HG03432 (cell line): ENCODE results near the gene ERGIC1.
A peak's percentile ranks its signal among the peaks of the same experiment; 100 is the strongest.
"Not testable (repeated sequence)": the region's sequence is repeated elsewhere in the genome, so short reads cannot be mapped to it uniquely, and the experiment has no call there.

Experiments used
- ATAC-seq: cut with Tn5 transposase; IDR thresholded peaks from one replicate; pipeline ENCODE4 v1.9.1; 2021; ENCODE audit warnings: mild to moderate bottlenecking, moderate library complexity; ENCODE audit not compliant: unreplicated experiment

The ERGIC1 gene

DNA sequence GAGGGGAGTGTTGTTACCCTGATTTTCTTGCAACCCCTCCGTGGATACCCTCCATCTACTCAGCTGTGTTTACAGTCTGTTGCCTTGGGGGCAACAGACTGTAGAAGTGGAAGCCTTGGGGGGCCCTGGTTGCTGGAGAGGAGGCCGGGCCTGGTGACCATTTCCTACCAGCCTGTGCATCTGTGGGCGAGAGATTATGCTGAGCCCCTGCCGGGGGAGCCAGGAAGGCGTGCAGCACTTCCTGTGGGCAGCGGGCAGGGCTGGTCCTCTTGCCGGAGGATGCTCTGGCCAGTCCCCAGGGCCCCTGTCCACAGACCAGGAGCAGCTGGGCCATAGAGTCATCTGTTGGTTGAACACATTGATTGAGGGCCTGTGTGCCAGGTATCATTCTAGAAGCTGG, 11.1 kb downstream of the ERGIC1 start:
- ATAC-seq: no peak

- no peak for ATAC-seq
Measured at GRCh38 chr5:172845576-172845975, 11.5 kb downstream of the ERGIC1 start.

GRCh38 chr5:172846249-172846648, 12.2 kb downstream of the ERGIC1 start:
- ATAC-seq: no peak

GRCh38 chr5:172846677-172847076, 12.6 kb downstream of the ERGIC1 start:
- ATAC-seq: no peak

- ATAC-seq: not testable (repeated sequence)
Measured at GRCh38 chr5:172847584-172847983, 13.5 kb downstream of the ERGIC1 start.

DNA sequence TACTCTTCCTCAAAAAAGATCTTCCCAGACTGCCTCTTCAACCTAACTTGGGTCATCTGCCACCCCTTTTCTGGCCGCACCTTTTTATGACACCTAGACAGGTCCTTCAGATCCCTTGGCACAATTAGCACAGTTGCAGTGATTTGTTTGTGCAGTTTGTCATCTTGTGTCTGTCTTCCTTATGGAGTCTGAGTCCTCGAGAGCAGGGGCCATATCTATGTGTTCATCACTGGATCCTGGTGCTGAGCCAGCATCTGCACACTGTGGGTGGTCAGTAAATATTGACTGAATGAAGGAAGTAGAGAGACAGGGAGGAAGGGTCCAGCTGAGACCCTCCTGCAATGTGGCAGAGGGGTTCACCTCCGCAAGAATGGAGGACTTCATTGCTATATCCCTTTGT, 14.4 kb downstream of the ERGIC1 start:
- ATAC-seq: no peak

DNA sequence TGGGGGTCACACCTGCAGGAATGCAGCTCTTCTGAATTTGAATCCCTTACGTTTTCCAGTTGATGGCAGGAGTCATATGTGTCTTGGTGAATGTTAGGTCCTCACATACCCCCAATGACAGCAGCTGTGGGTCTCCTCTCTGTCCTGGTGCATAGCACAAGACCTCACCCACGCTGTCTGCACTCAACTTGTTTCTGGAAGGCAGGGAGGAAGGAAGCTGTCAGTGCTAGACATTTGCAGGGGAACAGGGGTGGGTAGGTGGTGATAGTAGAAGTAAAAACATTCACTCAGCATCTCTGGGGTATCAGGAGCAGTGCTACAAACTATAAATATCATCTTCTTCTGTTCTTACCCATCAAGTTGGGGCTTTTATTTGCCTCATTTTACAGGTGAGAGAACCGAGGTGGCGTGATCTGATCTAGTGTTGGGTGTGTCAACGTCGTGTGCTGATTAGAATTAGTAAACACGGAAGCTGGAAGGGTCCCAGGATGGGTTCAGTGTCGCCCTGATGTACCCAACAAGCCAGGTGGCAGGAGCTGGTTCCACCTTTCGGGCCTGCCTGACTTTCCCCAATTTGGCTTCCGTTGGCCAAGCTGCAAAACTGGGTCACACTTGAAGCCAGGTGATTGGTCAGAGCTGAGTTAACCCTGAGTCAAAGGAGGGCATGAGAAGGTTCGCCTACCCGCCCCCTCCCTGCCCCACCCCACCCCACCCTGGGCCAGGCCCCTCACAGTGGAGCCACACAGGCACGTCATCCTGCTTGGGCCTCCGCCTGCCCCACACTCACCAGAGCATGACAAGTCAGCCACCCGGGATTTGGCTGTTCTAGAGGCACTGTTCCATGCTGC, 15.8 kb downstream of the ERGIC1 start:
- peak; percentile 65 for ATAC-seq

- ATAC-seq: no peak
Measured at GRCh38 chr5:172850454-172850797, 16.4 kb downstream of the ERGIC1 start.

DNA sequence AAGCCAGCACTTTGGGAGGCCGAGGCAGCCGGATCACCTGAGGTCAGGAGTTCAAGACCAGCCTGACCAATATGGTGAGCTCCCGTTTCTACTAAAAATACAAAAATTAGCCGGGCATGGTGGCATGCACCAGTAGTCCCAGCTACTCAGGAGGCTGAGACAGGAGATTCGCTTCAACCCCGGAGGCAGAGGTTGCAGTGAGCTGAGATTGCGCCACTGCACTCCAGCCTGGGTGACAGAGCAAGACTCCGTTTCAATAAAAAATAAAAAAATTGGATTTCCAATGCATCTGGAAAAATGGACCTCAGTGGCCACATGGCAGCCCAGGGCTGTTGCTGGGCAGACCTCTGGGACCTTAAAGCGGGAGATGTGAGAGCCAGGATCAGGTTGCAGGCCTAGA, 17.2 kb downstream of the ERGIC1 start:
- not testable (repeated sequence) for ATAC-seq

- no peak for ATAC-seq
Measured at GRCh38 chr5:172852490-172853354, 18.7 kb downstream of the ERGIC1 start.

DNA sequence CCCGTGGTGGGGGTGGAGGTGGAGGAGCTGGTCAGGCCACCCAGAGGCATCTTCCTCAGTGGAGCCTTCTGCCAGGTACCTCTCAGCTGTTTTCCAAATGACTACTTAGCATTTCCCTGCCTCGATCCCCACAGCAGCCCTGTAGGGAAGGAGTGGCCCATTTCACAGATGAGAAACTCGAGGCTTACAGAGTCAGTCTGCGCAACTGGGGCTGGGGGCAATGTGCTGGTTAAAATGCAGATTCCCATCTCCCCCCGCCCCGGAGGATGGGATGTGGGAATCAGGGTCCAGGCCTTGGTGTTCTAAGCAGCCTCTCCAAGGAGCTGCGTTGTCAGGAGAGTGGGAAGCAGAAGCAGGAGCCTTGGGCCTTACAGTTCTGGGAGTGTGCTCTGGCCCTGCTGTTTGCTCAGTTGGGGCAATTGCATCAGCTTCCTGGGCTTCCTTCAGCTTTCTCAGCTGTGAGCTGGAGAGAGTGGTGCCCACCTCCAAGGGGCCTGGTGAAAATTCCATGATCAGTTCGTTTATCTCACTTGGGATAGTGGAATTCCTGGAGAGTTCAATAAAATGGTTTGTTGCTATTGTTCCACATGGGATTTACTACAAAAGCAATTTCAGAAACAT, 19.4 kb downstream of the ERGIC1 start:
- ATAC-seq: no peak

DNA sequence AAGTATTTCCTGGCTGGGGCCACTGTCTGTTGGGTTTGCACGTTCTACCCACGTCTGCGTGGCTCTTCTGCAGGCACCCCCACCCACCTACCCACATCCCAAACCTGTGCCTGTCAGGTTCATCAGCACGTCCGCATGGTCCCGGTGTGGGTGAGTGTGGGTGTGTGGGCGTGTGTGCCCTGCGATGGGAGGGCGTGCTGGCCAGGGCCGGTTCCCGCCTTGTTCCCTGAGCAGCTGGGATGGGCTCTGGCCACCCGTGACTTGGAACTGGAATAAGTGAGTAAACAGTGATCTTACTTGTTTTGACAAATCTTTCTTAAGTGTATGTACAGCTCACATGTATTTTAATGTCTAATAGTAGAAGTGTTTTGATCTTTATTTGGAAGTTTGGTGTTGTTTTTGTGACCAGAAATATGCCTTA, 20.4 kb downstream of the ERGIC1 start:
- no peak for ATAC-seq

DNA sequence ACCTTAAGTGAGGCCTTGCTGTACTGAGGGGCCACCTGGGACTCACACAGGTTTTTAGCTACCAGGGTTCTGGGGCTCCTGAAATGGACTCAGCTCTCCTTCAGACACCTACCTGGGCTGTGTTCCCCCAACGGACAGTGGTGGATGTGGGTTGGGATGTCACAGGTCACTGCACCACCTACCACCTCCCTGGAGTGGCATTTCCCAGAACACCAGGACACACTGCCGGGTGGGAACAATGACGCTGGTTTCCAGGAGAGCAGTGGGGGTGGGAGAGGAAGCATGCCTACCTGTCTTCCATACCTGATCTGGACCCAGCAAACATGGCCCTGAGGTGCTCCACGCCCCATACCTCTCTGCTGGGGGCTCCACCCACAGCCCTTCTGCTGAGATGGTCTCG, 20.9 kb downstream of the ERGIC1 start:
- no peak for ATAC-seq

DNA sequence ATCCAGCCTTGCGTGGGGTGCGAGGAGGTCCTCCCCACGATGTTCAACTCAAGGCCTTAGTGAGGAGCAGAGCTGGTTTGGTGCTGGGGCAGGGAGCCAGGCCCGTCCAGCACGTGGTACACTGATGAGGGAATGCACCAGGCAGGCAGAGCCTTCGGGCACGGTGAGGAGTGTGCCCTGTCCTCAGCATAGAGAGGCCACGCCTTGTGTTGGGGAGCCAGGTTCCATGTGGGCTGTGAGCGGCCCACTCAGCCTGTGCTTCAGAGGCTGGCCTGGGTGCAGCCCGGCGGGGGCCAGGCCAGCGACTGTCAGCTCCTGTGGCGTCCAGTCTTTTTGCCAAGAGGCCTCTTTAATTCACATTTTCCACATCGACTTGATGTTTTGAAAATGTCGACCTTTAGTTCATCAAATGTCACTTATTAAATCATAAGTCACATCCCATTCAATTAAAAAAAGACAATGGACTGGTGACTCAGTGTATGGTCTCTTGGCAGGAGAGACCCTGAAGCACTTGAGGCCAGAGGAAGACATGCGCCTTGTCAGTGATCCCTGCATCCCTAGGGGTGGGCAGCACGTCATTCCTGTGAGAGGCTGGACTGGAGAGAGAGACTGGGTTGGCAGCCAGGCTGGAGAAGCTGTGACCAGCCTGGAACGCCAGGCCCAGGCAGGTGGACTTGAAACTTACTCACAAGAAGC, 21.7 kb downstream of the ERGIC1 start:
- no peak for ATAC-seq

DNA sequence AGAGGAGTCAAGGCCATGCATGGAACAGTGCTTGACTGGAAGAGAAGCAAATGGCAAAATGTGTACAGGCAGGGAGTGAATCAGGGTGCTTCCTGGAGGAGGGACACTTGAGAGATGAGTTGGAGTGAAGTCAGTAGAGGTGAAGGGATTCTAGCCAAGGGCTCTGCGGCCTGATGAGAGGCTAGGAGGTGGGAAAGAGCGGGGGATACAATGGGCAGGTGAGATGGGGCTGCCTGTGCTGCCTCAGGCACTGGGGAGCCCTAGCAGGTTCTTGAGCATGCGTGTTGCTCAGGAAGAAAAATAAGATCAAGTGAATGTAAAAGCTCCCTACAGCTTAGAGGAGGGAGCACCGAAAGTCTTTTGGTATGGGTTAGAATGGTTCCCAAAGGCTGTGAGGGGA, 22.3 kb downstream of the ERGIC1 start:
- ATAC-seq: no peak

DNA sequence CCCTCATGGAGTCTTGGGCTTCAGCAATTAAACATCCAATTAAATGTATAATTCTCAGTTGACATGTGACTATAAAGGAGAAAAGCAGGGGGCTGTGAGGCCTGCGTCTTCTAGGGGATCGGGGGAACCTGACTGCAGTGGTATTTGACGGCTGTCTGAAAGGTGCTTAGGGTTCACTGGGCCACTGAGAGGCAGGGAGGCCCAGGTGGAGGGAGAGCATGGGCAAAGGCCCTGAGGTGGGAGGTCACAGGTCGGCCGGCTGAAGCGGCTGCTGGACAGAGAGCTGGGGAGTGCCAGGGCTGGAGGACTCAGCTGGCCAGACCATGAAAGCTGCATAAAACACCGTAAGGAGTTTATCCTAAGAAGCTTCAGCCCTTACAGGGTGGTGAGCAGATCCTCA, 23.9 kb downstream of the ERGIC1 start:
- no peak for ATAC-seq

DNA sequence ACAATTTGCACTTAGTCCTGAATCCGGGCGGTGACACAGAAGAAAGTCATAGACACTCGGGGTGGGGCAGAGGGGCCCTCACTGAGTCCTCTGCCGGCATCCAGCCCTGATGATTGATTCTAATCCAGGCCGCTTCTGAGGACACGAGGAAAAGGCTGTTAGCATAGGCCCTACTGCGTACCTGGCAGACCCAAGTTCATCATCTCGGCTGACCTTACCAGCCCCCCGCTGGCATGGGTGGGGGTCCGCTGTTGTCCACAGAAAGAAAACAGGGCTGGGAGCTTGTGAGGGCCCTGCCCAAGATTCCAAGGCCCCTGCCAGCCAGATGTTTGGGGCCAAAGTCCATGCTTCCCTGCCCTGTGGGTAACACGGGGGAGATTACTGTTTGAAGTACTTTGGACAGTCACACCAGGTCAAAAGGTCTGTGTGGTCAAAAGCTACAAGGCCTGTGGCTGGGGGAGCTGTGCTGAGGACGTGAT, 24.5 kb downstream of the ERGIC1 start:
- no peak for ATAC-seq

- ATAC-seq: no peak
Measured at GRCh38 chr5:172858990-172859811, 25.1 kb downstream of the ERGIC1 start.

DNA sequence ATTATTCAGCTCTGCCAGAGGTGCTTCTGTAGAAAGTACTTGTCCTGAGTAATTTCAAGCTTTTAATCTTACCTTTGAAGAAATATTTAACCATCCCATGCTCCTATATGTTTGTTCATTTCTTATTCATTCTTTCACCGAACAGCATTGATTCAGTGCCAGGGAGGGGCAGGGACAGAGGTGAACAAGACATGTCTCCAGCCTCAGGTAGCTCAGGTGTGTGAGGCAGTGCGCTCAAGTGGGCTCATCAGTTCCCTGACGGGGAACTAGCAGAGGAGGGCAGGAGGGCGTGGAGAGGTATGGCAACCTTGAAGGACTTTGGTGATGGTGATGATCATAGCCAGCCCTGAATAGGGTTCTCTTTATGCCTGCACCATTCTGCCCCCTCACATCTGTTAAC, 25.9 kb downstream of the ERGIC1 start:
- no peak for ATAC-seq
